Right forelimb (tissue), 1 donor: ENCODE data around the gene TNFSF4.
"Not testable (repeated sequence)": the region's sequence is repeated elsewhere in the genome, so short reads cannot be mapped to it uniquely, and the experiment has no call there.

Source experiments
- DNase-seq: peaks from one replicate; pipeline ENCODE4 v3.0.0-alpha.2; 2018

The TNFSF4 gene, protein sequence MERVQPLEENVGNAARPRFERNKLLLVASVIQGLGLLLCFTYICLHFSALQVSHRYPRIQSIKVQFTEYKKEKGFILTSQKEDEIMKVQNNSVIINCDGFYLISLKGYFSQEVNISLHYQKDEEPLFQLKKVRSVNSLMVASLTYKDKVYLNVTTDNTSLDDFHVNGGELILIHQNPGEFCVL

DNA sequence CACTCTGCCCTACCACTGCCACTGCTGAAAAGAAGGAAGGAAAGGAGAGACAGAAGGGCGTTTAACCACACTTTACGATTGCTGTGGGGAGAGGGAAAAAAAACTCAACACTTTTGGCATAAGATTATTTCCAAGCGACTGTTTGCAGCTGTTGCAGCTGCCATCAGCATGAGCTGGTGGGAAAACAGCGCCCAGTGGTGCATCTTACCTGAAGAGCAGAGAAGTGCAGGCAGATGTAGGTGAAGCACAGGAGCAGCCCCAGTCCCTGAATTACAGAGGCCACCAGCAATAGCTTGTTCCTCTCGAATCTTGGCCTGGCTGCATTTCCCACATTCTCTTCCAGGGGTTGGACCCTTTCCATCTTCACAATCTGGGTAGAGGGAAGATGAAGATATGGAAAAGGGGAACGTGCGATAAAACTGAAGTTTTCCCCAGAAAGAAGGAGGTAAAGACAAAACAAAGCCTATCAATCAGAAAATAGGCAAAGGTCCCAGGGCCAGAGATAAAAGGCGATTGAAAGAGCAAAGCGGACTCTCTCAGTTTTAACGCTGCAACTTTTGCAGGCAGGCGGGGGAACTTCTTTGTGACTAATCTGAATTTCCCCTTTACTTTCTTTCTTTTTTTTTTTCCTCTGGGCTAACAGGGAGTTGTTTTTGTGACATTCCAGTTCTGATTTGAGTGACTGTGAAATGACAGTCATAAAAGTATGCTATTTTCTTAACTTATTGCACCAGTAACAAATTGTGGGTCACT, at the start of gene TNFSF4:
TSS of gene TNFSF4 (minus strand) at position 516 of the 753 bp plus-strand sequence. CDS start at position 361, 155 bp downstream.
- DNase-seq, result no peak

DNA sequence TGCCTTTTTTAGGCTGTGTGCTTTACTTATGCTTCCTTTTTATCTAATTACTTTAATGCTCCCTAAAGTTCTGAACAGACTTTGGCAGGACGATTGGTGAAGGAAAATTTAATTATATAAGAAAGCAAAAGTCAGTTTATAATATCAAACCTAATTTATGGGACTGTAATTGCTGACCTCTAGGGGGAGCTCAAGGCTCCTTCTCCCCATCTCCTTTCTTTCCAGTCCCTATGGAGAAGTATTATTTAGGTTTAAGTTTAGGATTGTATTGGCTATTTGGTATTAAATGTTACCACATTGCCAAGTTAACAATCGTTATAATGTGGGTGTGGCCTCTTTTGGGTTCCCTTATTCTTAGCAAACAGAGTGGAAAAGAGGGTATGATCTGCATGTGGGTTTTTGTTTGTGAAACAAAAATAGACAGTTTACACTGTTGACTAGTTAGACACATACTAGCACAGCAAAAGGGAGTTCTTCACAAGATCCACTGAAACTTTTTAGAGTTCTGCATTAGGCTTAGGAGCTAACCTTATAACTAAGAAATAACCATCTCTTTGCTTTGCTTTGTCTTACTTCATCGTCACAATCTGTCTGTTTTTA, 48.2 kb upstream of the TNFSF4 start:
- DNase-seq, result no peak

DNA sequence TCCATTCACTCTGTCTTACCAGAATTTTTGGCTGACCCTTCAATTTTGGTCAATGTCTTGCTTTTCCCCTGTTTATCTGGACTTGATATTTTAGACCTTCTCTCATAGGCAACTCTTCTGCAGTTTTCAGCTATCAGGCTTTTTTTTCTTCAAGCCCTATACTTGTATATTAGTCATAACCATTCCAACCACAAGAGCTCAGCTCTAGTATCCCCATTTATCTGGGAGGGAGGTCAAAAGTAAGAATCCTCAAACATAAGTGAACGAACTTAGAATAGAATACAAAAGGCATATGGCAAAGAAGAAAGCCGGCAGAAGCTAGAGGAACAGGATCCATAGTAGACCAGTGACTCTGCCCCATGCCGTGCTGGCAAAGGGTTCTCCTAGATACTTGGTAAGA, 45.9 kb upstream of the TNFSF4 start:
- no peak for DNase-seq

DNA sequence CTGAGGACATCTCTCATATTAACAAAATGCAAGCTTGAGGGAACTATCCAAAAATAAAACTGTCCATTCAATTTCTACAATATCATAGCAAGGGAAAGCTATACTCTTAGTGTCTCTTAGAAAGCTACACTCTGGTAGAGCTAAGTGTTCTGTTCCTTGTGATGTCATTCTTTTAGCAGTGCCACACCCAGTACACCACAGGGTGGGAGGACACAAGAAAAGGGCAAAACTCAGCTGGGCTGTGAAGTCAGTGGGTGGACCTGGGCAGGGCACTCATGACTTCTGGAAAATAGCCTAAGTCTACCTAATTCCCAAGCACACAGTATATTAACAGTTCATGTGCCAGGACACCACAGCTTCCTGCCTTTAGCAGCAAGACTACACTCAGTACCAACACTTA, 42.2 kb upstream of the TNFSF4 start:
- no peak for DNase-seq

DNA sequence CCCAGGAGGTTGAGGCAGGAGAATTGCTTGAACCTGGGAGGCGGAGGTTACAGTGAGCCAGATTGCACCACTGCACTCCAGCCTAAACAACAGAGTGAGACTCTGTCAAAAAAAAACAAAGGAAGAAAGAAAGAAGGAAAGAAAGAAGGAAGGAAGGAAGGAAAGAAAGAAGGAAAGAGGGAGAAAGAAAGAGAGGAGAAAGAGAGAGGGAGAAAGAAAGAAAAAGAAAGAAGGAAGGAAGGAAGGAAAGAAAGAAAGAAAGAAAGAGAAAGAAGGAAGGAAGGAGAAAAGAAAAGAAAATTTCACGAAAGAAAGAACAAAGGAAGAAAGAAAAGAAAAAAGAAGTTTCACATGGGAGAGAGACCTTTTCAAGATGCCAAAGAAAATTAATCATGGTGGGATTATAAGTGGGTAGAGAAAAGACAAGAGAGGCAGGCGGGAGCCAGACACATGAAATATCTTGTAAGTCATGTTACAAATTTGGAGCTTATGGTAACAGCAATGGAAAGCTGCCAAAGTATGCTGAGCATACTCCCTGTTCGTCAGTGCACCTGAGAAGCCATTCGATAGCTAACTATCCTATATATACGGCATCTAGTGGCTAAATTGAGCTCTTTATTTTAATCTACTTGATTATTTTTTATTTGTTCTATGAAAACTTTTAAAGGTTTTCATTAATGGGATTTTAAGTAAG, 41.3 kb upstream of the TNFSF4 start:
- no peak for DNase-seq

DNA sequence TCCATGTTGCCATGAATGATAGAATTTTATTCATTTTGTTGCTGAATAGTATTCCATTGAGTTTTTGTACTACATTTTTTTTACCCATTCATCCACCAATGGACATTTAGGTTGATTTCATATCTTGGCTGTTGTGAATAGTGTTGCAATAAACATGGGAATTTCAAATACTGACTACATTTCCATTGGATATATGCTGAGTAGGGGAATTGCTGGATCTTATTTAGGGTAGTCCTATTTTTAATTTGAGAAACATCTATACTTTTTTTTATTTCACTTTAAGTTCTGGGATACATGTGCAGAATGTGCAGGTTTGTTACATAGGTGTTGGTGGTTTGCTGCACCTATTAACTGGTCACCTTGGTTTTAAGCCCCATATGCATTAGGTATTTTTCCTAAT, 38.8 kb upstream of the TNFSF4 start:
- DNase-seq, result no peak

DNA sequence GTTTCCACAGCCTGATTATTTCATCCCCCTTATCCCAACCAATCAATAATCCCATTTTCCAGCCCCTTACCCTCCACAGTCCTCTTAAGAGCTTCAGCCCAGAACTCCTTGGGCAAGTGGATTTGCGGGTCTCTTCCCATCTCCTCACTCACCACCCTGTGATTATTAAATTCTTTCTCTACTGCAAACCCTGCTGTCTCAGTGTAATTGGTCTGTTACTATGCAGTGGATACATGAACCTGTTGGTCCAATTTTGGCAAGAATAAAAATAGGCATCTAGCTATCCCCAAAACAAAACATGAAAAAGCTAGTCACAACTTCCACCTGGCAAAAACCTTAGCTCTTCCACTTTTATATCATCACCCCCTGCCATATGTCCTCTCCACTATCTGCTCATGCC, 36.2 kb upstream of the TNFSF4 start:
- DNase-seq, result no peak

DNA sequence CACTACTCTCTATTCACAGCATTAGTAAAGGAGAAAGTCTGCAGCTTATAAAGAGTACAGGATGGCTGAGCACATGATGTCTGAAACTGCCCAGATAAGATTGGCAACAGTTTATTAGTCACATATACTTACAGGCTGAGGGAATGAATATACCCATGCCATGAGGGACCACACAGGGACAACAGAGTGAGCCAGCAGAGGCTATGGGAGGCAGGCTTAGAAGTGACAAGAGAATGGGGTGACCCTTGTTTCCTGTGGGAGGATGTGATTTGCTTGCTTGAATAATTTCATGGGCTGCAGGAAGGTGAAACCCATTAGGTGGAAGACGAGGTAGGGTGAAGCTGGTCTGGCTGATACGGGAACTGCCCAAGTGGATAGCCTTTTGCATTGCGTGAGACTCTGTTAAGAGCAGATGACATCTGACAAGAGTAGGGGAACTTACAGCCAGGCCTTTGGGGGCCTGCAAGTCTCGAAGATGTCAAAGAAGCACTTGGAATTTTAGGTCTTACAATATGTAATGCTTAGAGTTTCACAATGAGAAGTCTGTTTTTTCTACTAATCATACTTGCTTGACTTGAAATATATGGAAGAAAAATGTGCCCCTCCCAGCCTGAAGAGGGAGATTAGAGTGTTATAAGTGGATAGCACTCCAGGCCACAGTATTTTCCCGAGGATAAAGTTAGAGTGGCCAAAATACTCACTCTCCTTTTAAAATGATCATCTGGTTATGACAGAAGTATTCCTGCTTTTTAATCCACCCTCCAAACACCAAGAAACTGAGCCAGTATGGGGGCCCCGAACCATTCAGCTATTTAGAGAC, 34.6 kb upstream of the TNFSF4 start:
- DNase-seq, result no peak

DNA sequence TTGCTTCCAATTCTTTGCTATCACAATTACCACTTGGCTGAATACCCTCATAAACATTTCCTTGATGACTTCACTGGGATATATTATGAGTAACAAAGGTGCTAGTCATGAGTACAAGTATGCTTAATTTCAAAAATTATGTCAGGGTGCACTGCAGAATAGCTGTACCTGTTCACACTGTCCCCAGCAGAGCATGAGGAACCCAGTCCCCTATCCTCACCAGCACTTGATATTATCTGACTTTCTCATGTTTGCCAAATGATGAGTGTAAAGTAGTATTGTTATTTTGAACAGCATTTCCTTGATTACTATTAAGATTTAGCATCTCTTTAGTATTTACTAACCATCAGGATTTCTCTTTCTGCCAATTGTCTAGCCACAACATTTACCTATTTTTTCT, 33.5 kb upstream of the TNFSF4 start:
- DNase-seq, result no peak

DNA sequence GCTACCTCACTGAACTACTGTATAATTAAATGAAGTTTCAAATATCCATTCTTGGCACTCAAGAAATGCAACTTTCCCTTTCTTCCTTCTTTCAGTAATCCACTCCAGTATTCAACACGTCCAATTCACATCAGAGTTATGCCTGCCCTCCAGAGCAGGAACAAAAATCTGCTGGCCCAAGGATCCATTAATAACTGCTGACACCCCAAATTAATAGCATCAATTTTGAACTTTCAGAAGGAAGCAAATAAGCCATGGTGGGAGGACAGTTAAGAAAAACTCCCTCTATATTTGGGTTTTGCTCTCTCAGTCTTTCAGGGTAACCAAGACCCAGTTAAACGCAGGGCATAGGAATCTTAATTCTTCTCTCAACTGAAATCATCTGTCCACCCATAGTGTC, 31.9 kb upstream of the TNFSF4 start:
- no peak for DNase-seq

DNA sequence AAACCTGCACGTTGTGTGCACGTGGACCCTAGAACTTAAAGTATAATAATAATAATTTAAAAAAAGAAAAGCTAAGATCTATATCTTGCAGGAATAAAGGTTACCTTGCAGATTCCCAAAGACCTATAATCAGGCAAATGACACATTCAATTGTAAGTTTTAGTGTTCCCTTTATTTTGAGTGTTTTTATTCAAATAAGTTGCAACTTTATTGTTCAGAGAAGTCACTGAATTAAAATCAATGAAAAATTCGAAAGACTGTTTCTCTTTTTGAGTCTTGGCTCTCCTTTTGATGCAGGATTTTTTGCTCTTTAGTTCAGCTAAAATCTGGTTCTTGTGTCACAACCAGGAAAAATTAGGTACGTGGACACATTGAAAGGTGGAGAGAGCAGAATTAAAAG, 27.8 kb upstream of the TNFSF4 start:
- DNase-seq, result no peak

DNA sequence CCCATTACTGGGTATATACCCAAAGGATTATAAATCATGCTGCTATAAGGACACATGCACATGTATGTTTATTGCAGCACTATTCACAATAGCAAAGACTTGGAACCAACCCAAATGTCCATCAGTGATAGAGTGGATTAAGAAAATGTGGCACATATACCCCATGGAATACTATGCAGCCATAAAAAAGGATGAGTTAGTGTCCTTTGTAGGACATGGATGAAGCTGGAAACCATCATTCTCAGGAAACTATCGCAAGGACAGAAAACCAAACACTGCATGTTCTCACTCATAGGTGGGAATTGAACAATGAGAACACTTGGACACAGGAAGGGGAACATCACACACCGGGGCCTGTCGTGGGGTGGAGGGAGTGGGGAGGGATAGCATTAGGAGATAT, 27.3 kb upstream of the TNFSF4 start:
- DNase-seq, result not testable (repeated sequence)

DNA sequence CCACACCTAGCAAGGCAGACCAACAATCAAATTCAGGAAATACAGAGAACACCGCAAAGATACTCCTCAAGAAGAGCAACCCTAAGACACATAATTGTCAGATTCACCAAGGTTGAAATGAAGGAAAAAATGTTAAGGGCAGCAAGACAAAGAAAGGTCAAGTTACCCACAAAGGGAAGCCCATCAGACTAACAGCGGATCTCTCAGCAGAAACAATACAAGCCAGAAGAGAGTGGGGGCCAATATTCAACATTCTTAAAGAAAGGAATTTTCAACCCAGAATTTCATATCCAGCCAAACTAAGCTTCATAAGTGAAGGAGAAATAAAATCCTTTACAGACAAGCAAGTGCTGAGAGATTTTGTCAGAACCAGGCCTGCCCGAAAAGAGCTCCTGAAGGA, 21.9 kb upstream of the TNFSF4 start:
- not testable (repeated sequence) for DNase-seq

DNA sequence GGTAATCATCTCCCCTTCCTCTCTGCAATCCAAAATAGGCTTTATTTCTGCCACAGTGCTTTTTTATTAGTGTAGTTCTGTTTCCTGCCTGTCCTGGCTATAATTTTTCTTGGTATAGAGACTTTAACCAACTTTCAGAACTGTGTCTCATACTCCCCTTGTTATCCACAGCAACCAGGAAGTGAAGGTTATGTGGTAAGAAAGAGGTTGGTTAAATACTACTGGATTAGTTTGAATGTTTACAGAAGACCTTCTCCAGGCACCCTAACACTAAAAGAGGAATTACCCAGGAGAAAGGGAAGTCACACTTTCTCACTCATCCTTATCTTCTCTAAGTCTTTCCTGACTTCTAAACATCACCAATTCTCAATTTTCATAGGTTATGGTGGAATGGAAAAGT, 17.8 kb upstream of the TNFSF4 start:
- DNase-seq, result no peak

DNA sequence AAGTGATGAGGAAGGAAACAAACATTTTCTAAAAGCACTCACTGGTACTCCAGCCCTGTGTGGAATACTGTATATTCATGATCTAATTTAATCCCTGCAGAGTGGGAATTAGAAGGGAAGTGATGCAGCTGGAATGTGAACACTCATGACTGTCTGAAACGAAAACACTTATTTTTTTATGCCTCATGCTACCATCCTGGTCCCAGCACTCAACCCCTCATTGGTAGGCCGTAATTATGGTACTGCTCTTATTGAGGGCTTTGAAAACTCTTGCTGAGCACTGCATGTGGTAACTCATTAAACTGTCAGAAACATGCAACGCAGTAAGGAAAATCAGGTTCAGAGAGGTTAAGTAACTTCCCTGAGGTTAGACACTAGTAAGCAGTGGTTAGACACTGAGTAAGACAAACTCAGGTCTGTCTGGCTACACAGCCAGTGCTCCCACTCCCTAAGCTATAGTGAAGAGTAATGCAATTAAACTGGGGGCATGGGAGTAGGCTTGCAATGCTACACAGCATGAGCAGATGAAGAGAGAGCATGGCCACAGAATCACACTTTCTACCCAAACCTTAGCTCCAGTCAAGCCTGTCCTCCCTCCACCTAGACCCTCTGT, 17.3 kb upstream of the TNFSF4 start:
- no peak for DNase-seq

DNA sequence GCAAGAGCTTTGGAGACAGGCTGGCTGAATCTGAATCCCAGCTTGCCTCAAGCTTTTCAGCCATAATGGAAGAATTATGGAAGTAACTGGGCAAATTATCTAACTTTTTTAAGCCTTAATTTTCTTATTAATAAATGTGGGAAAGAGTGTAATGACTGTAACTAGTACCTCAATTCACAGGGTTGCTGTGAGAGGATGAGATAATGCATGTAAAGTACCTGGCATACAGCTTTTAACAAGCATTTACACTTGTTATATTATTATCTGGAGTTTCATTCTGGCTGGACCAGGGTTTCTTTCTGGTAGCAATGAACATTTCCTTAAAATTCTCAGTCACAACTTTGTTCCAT, 15.9 kb upstream of the TNFSF4 start:
- no peak for DNase-seq

DNA sequence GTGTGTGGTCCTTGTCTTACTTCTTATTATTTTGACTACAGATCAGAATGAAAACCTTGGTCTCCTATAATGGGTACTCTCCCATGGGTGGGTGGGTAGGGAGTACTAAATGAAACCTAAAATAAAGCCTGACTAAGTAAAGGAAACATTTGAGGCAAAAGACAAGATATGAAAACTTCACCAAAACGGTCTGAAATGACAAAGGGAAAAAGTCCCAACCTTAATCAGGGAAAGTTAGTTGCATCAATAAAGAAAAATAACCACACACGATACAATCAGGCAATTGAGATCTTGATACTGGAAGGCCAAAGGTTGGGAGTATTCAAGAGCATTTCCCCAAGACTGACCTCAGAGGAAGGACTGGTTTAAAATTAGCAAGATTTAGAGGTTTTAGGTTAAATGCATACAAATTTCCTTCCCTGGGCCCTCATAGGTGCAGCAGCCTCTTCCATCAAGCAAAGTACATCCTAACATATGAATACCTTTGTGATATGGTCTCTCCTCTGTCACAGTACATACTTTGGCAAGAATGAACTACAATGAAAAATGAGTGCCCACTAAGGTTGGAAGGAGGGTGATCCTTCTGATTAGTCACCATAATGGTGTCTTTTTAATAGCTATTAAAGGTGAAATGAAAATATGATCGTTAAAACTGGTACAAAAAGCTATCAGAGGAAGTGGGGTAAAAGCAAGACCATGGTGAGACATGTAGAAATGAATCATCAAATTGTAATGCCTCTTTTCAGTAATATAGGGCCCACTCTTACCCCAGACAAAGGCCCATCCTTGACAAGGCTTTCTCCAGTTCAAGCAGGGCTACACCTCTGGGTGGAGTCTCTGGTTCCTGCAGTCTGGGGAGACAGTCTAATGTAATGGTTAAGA, 15.3 kb upstream of the TNFSF4 start:
- DNase-seq, result no peak

DNA sequence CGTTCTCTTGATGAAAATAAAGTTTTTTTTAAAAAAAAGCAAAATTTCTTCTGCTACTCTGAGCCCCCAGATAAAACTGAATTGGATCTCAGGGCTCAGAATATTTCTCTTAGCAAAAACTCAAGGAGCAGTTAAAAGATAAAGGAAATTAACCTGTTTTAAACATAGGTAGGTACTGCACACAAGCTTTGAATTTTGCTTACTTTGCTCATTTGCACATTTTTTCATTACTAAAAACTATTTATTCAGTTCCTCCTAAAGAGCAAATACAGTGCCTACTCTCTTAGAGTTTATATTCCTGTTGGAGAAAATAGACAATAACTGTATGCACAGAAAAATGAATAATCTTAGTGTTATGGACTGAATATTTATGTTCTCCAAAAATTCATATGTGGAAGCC, 13.0 kb upstream of the TNFSF4 start:
- no peak for DNase-seq

DNA sequence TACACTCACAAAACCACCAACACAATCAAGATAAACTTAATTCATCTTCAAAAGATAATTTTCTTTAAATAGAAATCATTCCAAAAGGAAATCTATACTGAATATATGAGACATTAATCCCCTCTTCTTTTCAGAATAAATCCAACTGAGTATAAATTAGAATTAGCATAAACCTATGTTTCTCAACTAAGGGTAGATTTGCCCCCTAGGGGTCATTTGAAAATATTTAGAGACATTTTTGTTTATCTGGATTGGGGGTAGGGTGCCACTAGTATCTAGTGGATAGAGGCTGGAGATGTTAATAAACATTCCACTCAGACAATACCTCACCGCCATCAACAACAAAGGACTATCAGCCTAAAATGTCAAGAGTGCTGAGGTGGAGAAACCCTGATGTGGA, 6.5 kb upstream of the TNFSF4 start:
- DNase-seq, result no peak

DNA sequence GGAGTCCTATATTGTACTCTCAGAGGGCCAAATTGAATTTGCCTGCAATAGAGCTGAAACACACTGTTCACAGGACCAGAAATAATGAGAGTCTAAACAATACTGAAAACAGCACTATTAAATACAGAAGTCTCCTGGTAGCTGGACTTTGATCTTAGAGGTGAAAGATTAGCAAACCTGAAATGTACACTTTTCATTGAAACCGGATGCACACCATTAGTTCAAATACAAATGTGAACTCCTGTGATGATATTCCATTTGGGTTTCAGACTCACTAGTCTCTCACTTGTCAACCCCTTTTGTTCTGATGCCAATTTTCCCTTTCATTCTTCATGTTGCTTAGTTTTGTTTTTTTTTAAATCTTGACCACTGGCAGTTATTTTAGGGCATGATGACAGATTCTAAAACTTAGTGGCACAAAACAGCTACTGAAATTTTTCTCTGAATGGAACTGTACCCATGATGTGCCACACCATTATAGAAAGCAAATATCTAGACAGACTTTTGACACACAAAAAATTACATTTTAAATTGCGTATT, 5.9 kb upstream of the TNFSF4 start:
- no peak for DNase-seq

DNA sequence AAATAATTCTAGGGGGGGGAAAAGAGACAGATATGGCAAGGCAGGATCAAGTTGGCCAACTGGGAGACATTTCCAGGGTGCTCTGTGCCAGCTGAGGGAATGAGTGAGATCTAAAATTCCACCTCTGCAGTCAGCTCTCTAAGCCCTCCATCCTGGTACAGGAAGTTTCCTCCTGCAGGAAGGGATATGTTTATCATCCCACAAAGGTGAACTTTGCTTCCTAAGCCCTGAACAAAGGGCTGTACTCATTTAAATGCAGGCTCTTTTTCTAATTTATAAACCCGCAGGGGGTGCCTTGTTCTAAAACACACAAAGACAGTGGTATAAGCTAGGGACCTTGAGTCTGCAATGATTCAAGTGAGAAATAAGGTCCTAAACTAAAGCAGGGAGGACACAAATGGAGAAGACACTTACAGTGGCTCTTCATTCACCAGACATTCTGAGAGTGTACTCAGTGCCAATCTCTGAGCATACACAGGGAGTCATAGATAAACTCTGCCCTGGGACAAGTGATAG, 3.6 kb upstream of the TNFSF4 start:
- DNase-seq, result no peak
